D721Med (cell line): ENCODE results near the gene CTNNA3.
"Not testable (repeated sequence)": the region's sequence is repeated elsewhere in the genome, so short reads cannot be mapped to it uniquely, and the experiment has no call there.

Experiments
- DNase-seq: peaks from one replicate; pipeline ENCODE4 v3.0.0; 2011; ENCODE audit warnings: low spot score; ENCODE audit not compliant: insufficient read length
- FAIRE-seq: peaks from 2 replicates; lab custom pipeline; 2011; peaks lifted over from hg19 to GRCh38; lab: Jason Lieb, UNC
- TF ChIP-seq, protein P1 (sequence below): IDR thresholded peaks from 2 replicates; pipeline ENCODE4 v1.5.1; 2012; ENCODE audit warnings: mild to moderate bottlenecking, control low read depth; ENCODE audit not compliant: insufficient read depth; ENCODE audit errors: missing control alignments

The CTNNA3 gene

GRCh38 chr10:66349076-66349475 is 1346.9 kb downstream of the CTNNA3 start:
- FAIRE-seq (no peak), DNase-seq (no peak)
- TF ChIP-seq, protein P1, sequence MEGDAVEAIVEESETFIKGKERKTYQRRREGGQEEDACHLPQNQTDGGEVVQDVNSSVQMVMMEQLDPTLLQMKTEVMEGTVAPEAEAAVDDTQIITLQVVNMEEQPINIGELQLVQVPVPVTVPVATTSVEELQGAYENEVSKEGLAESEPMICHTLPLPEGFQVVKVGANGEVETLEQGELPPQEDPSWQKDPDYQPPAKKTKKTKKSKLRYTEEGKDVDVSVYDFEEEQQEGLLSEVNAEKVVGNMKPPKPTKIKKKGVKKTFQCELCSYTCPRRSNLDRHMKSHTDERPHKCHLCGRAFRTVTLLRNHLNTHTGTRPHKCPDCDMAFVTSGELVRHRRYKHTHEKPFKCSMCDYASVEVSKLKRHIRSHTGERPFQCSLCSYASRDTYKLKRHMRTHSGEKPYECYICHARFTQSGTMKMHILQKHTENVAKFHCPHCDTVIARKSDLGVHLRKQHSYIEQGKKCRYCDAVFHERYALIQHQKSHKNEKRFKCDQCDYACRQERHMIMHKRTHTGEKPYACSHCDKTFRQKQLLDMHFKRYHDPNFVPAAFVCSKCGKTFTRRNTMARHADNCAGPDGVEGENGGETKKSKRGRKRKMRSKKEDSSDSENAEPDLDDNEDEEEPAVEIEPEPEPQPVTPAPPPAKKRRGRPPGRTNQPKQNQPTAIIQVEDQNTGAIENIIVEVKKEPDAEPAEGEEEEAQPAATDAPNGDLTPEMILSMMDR, result no peak

- TF ChIP-seq, protein P1, result no peak
- DNase-seq (no peak), FAIRE-seq (no peak)
Measured at GRCh38 chr10:66337211-66337610, 1358.8 kb downstream of the CTNNA3 start.

DNA sequence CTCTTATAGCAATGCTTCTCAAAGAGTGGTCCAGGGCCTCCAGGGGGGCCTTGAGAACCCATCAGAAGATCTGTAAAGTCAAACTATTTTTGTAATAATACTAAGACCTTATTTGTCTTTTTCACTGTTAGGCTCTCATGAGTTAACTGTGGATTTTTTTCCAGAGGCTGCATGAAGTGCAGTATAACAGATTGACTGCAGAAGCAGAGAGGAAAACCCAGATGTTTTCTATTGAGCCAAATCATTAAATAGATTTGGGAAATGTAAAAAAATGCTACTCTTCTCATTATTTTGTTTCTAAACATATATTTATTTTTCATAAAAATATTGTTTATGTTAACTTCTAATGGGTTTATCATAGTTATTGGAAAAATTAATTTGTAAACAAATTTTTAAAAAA is 1359.2 kb downstream of the CTNNA3 start:
- FAIRE-seq, result no peak
- TF ChIP-seq, protein P1, result no peak
- no peak for DNase-seq

GRCh38 chr10:66335753-66336152 is 1360.2 kb downstream of the CTNNA3 start:
- FAIRE-seq, DNase-seq: not testable (repeated sequence)

DNA sequence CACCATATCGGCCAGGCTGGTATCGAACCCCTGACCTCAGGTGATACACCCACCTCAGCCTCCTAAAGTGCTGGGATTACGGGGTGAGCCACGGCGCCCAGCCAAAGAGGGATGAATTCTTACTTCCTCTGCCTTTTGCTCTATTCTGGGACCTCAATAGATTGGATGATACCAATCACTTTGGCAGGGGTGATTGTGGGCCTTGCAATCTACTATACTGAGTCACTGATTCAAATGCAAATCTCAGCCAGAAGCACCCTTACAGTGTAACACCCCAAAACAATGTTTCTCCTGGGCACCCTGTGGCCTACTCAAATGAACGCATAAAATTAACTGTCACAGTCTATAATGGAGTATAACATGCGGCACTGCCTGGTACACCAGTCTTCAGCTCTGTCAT is 1366.8 kb downstream of the CTNNA3 start:
- FAIRE-seq, result no peak
- TF ChIP-seq, protein P1, result no peak
- no peak for DNase-seq

GRCh38 chr10:66326876-66327275 is 1369.1 kb downstream of the CTNNA3 start:
- DNase-seq (no peak), FAIRE-seq (no peak)
- TF ChIP-seq, protein P1, result no peak

DNA sequence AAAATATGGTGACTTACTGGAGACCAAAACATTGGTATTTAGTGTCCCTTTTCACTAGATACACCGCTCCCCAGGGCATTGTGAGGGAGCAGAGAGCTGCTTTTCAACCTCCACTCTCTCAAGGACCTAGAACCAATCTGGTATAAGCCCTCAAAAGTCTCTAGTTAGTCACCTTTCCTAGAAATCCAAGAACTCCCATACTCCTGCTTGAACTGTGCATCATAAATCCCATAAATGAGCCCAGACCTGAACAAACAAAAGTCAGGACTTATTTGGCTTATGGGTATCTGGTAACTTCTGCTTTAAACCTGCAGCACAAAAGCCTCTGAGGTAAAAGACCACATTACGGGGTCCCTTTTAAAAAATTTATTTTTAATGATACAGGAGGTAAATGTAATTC is 1373.2 kb downstream of the CTNNA3 start:
- FAIRE-seq (no peak), DNase-seq (no peak)
- TF ChIP-seq, protein P1, result no peak
